AG04450 (cell line): Measurements from ENCODE around the gene NUP214. TPM values are rescaled to one million over a fixed set of nuclear protein-coding genes. Genes with fewer than 3 reads are reported as not detected.

ENCODE experiments used
- CTCF ChIA-PET: fragments of 300-600, 350-600 bp; formaldehyde crosslinking; extraction: SDS; loops from one replicate; lab custom pipeline; 2022; ENCODE audit warnings: antibody characterized with exemption, inconsistent platforms; lab: Charles Lee
- POLR2A ChIA-PET: fragments of 350-600 bp; formaldehyde crosslinking; extraction: SDS; loops from one replicate; lab custom pipeline; 2021; ENCODE audit warnings: antibody characterized with exemption, inconsistent platforms; lab: Yijun Ruan, JAX
- DNase-seq: peaks from one replicate; pipeline ENCODE4 v3.0.0-alpha.2; 2011; ENCODE audit warnings: low read depth, low spot score
- H3K27ac ChIP-seq: one replicate; pipeline ENCODE4 v1.5.1; 2012; ENCODE audit warnings: low read depth, low read length, control low read depth
- H3K27me3 ChIP-seq: one replicate; pipeline ENCODE4 v1.6.0; 2012; ENCODE audit warnings: low read length; ENCODE audit not compliant: control insufficient read depth, insufficient read depth
- H3K4me3 ChIP-seq: 2 replicates; pipeline ENCODE4 v1.5.1; 2011; ENCODE audit warnings: mild to moderate bottlenecking, low read depth, low read length, control low read depth
- H3K9me3 ChIP-seq: 2 replicates; pipeline ENCODE4 v1.5.1; 2012; ENCODE audit warnings: low read length; ENCODE audit not compliant: control insufficient read depth, insufficient read depth
- CTCF ChIP-seq: IDR thresholded peaks from 2 replicates; pipeline ENCODE4 v1.5.1; 2011; ENCODE audit warnings: low read depth, low read length, control low read depth, inconsistent platforms
- polyA plus RNA-seq: library from polyadenylated mRNA; depleted of rRNA; stranded (reverse); fragments of >200 nt; gene quantifications from 2 replicates; pipeline ENCODE4 v1.2.3, GENCODE V29; 2011

The NUP214 gene
- polyA plus RNA-seq, 1 experiment = 7.9 TPM

GRCh38 chr9:131096269-131097125 lies 28.9 kb upstream of the NUP214 start, which contains the start of gene AIF1L:
AIF1L (plus strand) TSS chr9:131096531; CDS start chr9:131096630, 99 bp downstream.
- H3K27me3 ChIP-seq = peaks cover 54% of the 10 kb centered on the region
- H3K27ac ChIP-seq = no peak within 1 kb of the TSS
- ChIA-PET CTCF (interaction anchor here (1.5 kb wide), 2 partner anchors 39 to 50 kb away, joined by 3 to 8 read pairs; no protein-coding TSS in a partner anchor), POLR2A (no interaction called here)
- H3K4me3 ChIP-seq = peak within 1 kb of the TSS; percentile 38; the same call in 1 of the 2 replicates
- no peak for DNase-seq
- peaks cover 7% of the 10 kb centered on the region; the same call in 1 of the 2 replicates for H3K9me3 ChIP-seq
- TF ChIP-seq CTCF = peak; percentile 19; the same call in 1 of the 2 replicates

- POLR2A ChIA-PET = no interaction called here
- Histone ChIP-seq H3K4me3 (no peak overlapping the region), H3K27ac (no peak overlapping the region), H3K27me3 (peaks cover 54% of the 10 kb centered on the region), H3K9me3 (peaks cover 7% of the 10 kb centered on the region; the same call in 1 of the 2 replicates)
- TF ChIP-seq CTCF = no peak
- DNase-seq = no peak
- CTCF ChIA-PET = interaction anchor here (0.8 to 1.5 kb wide), 4 partner anchors 17 to 51 kb away, joined by 3 to 8 read pairs (median 4); no protein-coding TSS in a partner anchor
These were observed 28.0 kb upstream of the NUP214 start for GRCh38 chr9:131097126-131097947.

- ChIA-PET CTCF (interaction anchor here (0.8 to 1.5 kb wide), 4 partner anchors 16 to 51 kb away, joined by 3 to 8 read pairs (median 4); no protein-coding TSS in a partner anchor), POLR2A (no interaction called here)
- Histone ChIP-seq H3K4me3 (no peak overlapping the region), H3K27ac (no peak overlapping the region), H3K9me3 (peaks cover 7% of the 10 kb centered on the region; the same call in 1 of the 2 replicates), H3K27me3 (peaks cover 52% of the 10 kb centered on the region)
- DNase-seq = no peak
- TF ChIP-seq CTCF = no peak
These were observed 27.5 kb upstream of the NUP214 start for GRCh38 chr9:131097948-131098278.

GRCh38 chr9:131098391-131099101 lies 26.8 kb upstream of the NUP214 start:
- ChIA-PET POLR2A (interaction anchor here (1.0 kb wide), 1 partner anchor 27 kb away, joined by 4 read pairs; the partner anchor contains the start of gene NUP214), CTCF (interaction anchor here (0.8 to 1.1 kb wide), 2 partner anchors 40 to 397 kb away, joined by 3 to 6 read pairs; no protein-coding TSS in a partner anchor)
- peaks cover 7% of the 10 kb centered on the region; the same call in 1 of the 2 replicates for H3K9me3 ChIP-seq
- no peak overlapping the region for H3K4me3 ChIP-seq
- H3K27me3 ChIP-seq = peaks cover 48% of the 10 kb centered on the region
- TF ChIP-seq CTCF = no peak
- DNase-seq = no peak
- H3K27ac ChIP-seq = no peak overlapping the region
